Measurements from ENCODE around the gene SNPH.

GRCh38 chr20:1328680-1329330 is 62.7 kb downstream of the SNPH start, which contains the start of gene SDCBP2:
- TF ChIP-seq TAF1 (IDR thresholded peaks at IDR 0.05; ENCODE audit: low read depth) (no peak), REST (IDR thresholded peaks at IDR 0.05; ENCODE audit: low read depth) (no peak), RAD21 (IDR thresholded peaks at IDR 0.05; ENCODE audit: low read depth) (no peak), EGR1 (IDR thresholded peaks at IDR 0.05) (no peak), NFIC (IDR thresholded peaks at IDR 0.05) (0 out of 2 replicates have a peak, but pooled peaks have one; percentile 11), TCF12 (IDR thresholded peaks at IDR 0.05; ENCODE audit: low read depth) (no peak), TEAD4 (IDR thresholded peaks at IDR 0.05) (no peak), EP300 (IDR thresholded peaks at IDR 0.05; ENCODE audit: borderline replicate concordance) (no peak)

All from Ishikawa (cell line).